ENCODE results near the gene RPTOR. TPM values are rescaled to one million over a fixed set of nuclear protein-coding genes. Genes with fewer than 3 reads are reported as not detected.
A peak's percentile ranks its signal among the peaks of the same experiment; 100 is the strongest.

The RPTOR gene
- total RNA-seq, 1 donor from 2014 or later, result 65.9 TPM

- H3K27ac Mint-ChIP-seq, result no peak overlapping the region
- intact Hi-C loops (cut with micrococcal nuclease), result no loop called here
- TF ChIP-seq, protein P1, sequence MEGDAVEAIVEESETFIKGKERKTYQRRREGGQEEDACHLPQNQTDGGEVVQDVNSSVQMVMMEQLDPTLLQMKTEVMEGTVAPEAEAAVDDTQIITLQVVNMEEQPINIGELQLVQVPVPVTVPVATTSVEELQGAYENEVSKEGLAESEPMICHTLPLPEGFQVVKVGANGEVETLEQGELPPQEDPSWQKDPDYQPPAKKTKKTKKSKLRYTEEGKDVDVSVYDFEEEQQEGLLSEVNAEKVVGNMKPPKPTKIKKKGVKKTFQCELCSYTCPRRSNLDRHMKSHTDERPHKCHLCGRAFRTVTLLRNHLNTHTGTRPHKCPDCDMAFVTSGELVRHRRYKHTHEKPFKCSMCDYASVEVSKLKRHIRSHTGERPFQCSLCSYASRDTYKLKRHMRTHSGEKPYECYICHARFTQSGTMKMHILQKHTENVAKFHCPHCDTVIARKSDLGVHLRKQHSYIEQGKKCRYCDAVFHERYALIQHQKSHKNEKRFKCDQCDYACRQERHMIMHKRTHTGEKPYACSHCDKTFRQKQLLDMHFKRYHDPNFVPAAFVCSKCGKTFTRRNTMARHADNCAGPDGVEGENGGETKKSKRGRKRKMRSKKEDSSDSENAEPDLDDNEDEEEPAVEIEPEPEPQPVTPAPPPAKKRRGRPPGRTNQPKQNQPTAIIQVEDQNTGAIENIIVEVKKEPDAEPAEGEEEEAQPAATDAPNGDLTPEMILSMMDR (IDR thresholded peaks at IDR 0.05), result no peak
- no peaks in the 10 kb centered on the region for H3K27me3 Mint-ChIP-seq
- H3K4me3 Mint-ChIP-seq, result no peak overlapping the region
- ChIA-PET CTCF (no interaction called here), POLR2A (no interaction called here)
- H3K4me1 Mint-ChIP-seq, result peaks cover 31% of the 10 kb centered on the region
- DNase-seq (no peak), ATAC-seq (ENCODE audit: low read depth) (no peak)
- no peaks in the 10 kb centered on the region for H3K9me3 Mint-ChIP-seq
- peaks cover 18% of the 10 kb centered on the region for H3K36me3 Mint-ChIP-seq (ENCODE audit: low read depth)
These were observed 394.8 kb downstream of the RPTOR start for GRCh38 chr17:80939151-80940145.

DNA sequence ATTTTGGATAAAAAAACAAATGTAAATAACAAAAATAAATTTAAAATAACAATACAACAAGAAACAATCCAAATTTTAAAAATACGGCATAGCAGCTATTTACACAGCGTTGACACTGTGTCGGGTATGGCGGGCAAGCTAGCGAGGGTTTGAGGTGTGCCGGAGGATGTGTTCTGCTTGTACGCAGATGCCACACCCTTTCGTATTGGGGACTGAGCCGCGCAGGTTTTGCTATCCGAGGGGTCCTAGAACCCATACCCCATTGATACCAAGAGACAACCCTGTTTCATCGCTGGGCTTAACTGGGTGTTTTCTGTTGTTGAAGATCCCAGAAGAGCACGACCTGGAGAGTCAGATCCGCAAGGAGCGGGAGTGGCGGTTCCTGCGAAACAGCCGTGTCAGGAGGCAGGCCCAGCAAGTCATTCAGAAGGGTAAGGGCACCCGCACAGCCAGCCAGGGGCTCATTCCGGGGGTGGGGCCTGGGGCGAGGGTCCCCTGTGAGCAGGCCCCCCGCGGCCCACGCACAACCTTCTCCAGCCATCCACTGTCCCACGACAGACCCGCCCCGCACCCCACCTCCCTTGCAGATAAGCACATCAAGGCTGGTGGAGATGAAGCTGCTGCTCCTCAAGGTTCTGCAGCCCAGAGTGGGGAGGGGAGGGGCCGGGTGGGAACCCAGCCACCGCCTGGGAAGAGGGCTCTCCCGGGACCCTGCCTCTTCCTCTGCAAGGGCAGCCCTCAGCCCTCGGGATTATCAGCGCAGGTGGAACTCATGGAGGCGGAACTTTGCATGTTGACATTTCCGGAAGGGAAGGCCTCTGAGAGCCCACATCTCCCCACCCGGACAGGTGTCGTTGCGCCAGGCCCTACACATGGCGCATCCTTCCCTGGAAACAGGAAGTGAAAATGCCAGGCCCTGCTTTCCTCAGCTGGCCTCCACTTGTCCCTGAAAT, 395.8 kb downstream of the RPTOR start:
- no peaks in the 10 kb centered on the region for H3K9me3 Mint-ChIP-seq
- peak overlapping the region; percentile 30 for H3K27ac Mint-ChIP-seq
- no peak overlapping the region for H3K4me3 Mint-ChIP-seq
- CTCF ChIA-PET, result interaction anchor here (0.9 kb wide), 1 partner anchor 14 kb away, joined by 4 read pairs; no protein-coding TSS in a partner anchor
- DNase-seq, result no peak
- peaks cover 18% of the 10 kb centered on the region for H3K36me3 Mint-ChIP-seq (ENCODE audit: low read depth)
- H3K27me3 Mint-ChIP-seq, result no peaks in the 10 kb centered on the region
- TF ChIP-seq, protein P1 (IDR thresholded peaks at IDR 0.05), result no peak
- intact Hi-C loops (cut with micrococcal nuclease), result no loop called here
- peak; percentile 60 for ATAC-seq (ENCODE audit: low read depth)
- H3K4me1 Mint-ChIP-seq, result peaks cover 28% of the 10 kb centered on the region
- POLR2A ChIA-PET, result interaction anchor here (0.7 to 1.7 kb wide), 3 partner anchors 10 to 30 kb away, joined by 5 read pairs; no protein-coding TSS in a partner anchor

- TF ChIP-seq, protein P1 (IDR thresholded peaks at IDR 0.05), result no peak
- DNase-seq, result no peak
- H3K4me3 Mint-ChIP-seq, result no peak overlapping the region
- peak overlapping the region; percentile 30 for H3K27ac Mint-ChIP-seq
- intact Hi-C loops (cut with micrococcal nuclease), result no loop called here
- H3K4me1 Mint-ChIP-seq, result peaks cover 28% of the 10 kb centered on the region
- ChIA-PET POLR2A (interaction anchor here (1.2 to 1.7 kb wide), 2 partner anchors 29 to 31 kb away, joined by 5 read pairs; no protein-coding TSS in a partner anchor), CTCF (interaction anchor here (0.9 kb wide), 1 partner anchor 15 kb away, joined by 4 read pairs; no protein-coding TSS in a partner anchor)
- H3K27me3 Mint-ChIP-seq, result no peaks in the 10 kb centered on the region
- peaks cover 25% of the 10 kb centered on the region for H3K36me3 Mint-ChIP-seq (ENCODE audit: low read depth)
- ATAC-seq (ENCODE audit: low read depth), result no peak
- H3K9me3 Mint-ChIP-seq, result no peaks in the 10 kb centered on the region
These were observed 396.5 kb downstream of the RPTOR start for GRCh38 chr17:80941171-80941570.

DNA sequence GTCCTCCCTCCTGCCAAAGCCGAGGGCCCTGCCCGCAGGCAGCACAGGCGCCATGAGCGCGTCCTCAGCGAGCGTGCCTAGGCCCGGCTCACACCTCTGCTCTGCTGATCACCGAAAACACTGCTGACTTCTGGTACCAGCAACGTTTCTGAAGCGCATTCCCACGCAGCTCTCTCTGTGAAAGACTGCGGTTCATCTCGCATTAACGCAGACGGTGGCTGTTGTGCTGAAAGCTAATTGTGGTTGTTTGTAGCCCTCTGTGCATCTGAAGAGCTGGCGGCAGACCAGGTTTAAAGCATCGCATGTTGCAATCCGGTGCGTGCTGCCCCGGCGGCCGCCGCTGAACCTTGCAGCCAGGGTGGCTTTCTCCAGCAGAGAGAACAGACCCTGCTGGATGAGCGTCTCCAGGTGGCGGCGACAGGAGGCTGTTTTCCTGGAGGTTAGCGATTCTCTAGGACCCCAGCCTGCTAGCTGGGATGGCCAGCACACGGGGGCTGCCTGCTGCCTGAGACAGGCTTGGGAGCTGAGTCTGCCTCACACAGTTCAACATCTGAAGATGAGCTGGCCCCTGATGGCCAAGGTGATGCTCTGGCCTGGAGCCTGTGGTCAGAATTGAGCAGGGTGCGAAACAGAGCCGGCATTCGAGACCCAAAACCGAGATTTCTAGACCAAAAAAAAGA, 397.2 kb downstream of the RPTOR start:
- TF ChIP-seq, protein P1 (IDR thresholded peaks at IDR 0.05), result no peak
- intact Hi-C loops (cut with micrococcal nuclease), result no loop called here
- Mint-ChIP-seq H3K27me3 (no peaks in the 10 kb centered on the region), H3K27ac (no peak overlapping the region), H3K9me3 (no peaks in the 10 kb centered on the region), H3K4me1 (peaks cover 28% of the 10 kb centered on the region), H3K4me3 (no peak overlapping the region), H3K36me3 (ENCODE audit: low read depth) (peaks cover 32% of the 10 kb centered on the region)
- POLR2A ChIA-PET, result interaction anchor here (1.7 kb wide), 1 partner anchor 32 kb away, joined by 5 read pairs; no protein-coding TSS in a partner anchor
- DNase-seq (no peak), ATAC-seq (ENCODE audit: low read depth) (no peak)
- CTCF ChIA-PET, result no interaction called here
